Measurements from ENCODE around the gene BOD1L1.

GRCh38 chr4:13535118-13535517 lies 92.4 kb downstream of the BOD1L1 start:
- no peak for TF ChIP-seq CTCF (conservative IDR thresholded peaks at IDR 0.05; ENCODE audit: low read depth in 2 of 2)
- TF ChIP-seq POLR2AphosphoS5 (IDR thresholded peaks at IDR 0.05; ENCODE audit: low read depth) = no peak
- no peak for TF ChIP-seq EZH2phosphoT487 (IDR thresholded peaks at IDR 0.05; ENCODE audit: unreplicated experiment)
- TF ChIP-seq EZH2 (IDR thresholded peaks at IDR 0.05; ENCODE audit: low read depth, unreplicated experiment) = no peak
